ENCODE results near the gene SLC26A5.

The SLC26A5 gene

DNA sequence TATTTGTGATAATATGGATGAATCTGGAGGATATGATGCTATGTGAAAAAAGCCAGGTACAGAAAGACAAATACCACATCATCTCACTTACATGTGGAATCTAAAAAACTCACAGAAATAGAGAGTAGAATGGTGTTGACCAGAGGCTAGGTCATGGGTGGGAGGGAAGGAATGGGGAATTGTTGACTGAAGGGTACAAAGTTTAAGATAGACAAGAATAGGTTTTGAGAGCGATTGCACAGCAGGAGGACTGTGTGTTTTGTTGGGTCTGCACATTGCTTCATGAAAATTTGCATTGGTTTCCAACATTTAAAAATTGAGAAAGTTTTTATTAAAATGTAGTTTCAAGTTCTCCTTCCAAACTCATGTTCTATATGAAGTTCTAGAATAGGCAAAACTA lies 8.4 kb downstream of the SLC26A5 start:
- Histone ChIP-seq H3K9ac (ENCODE audit: low read length) (no peak overlapping the region), H3K36me3 (ENCODE audit: low read length) (no peaks in the 10 kb centered on the region), H2AFZ (ENCODE audit: low read depth, low read length, severe bottlenecking) (no peak overlapping the region), H3K9me3 (ENCODE audit: insufficient read depth, low read length) (no peaks in the 10 kb centered on the region), H3K27ac (ENCODE audit: low read depth, low read length) (no peak overlapping the region), H3K27me3 (ENCODE audit: low read length) (no peaks in the 10 kb centered on the region), H4K20me1 (ENCODE audit: low read depth, low read length) (no peaks in the 10 kb centered on the region), H3F3A (ENCODE audit: insufficient read depth) (no peaks in the 10 kb centered on the region), H3K4me2 (ENCODE audit: low read depth, low read length, poor library complexity, severe bottlenecking) (no peak overlapping the region), H3K4me3 (ENCODE audit: insufficient read depth, low read length, poor library complexity, severe bottlenecking) (no peak overlapping the region), H3K9me2 (replicated peaks; ENCODE audit: insufficient read depth, low read length) (0 out of 2 replicates have a peak, but pooled peaks cover 4% of the 10 kb centered on the region), H3K79me2 (ENCODE audit: insufficient read depth, low read length) (no peaks in the 10 kb centered on the region)
- TF ChIP-seq, protein P1, sequence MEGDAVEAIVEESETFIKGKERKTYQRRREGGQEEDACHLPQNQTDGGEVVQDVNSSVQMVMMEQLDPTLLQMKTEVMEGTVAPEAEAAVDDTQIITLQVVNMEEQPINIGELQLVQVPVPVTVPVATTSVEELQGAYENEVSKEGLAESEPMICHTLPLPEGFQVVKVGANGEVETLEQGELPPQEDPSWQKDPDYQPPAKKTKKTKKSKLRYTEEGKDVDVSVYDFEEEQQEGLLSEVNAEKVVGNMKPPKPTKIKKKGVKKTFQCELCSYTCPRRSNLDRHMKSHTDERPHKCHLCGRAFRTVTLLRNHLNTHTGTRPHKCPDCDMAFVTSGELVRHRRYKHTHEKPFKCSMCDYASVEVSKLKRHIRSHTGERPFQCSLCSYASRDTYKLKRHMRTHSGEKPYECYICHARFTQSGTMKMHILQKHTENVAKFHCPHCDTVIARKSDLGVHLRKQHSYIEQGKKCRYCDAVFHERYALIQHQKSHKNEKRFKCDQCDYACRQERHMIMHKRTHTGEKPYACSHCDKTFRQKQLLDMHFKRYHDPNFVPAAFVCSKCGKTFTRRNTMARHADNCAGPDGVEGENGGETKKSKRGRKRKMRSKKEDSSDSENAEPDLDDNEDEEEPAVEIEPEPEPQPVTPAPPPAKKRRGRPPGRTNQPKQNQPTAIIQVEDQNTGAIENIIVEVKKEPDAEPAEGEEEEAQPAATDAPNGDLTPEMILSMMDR (IDR thresholded peaks at IDR 0.05; ENCODE audit: insufficient read depth, low read length, poor library complexity, severe bottlenecking): no peak
- no peak for TF ChIP-seq EZH2phosphoT487 (conservative IDR thresholded peaks at IDR 0.05; ENCODE audit: low read length)

DNA sequence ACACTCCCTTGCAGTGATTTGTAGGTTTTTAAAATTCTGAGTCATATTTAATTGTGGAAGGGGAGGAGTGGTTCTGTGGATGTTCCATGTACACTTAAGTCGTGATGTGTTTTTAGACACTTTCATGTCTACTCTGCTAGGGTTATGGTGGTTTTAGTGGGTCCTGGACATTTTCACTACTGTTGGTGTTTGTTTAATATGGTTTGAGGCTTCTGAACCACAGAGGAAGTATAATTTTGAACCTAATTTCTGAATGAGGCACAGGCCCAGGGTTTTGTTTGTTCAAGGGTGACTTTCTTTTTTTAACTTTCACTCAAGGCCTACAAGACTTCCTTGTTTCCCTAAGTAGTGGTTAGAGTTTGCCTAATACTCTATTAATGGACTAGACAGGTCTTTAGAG lies 13.3 kb downstream of the SLC26A5 start:
- Histone ChIP-seq H3K79me2 (ENCODE audit: insufficient read depth, low read length) (no peaks in the 10 kb centered on the region), H3K27me3 (ENCODE audit: low read length) (no peaks in the 10 kb centered on the region), H3K9me3 (ENCODE audit: insufficient read depth, low read length) (no peaks in the 10 kb centered on the region), H2AFZ (ENCODE audit: low read depth, low read length, severe bottlenecking) (no peak overlapping the region), H4K20me1 (ENCODE audit: low read depth, low read length) (no peaks in the 10 kb centered on the region), H3K9ac (ENCODE audit: low read length) (no peak overlapping the region), H3F3A (ENCODE audit: insufficient read depth) (no peaks in the 10 kb centered on the region), H3K27ac (ENCODE audit: low read depth, low read length) (no peak overlapping the region), H3K4me2 (ENCODE audit: low read depth, low read length, poor library complexity, severe bottlenecking) (no peak overlapping the region), H3K9me2 (replicated peaks; ENCODE audit: insufficient read depth, low read length) (0 out of 2 replicates have a peak, but pooled peaks cover 4% of the 10 kb centered on the region), H3K36me3 (ENCODE audit: low read length) (no peaks in the 10 kb centered on the region), H3K4me3 (ENCODE audit: insufficient read depth, low read length, poor library complexity, severe bottlenecking) (no peak overlapping the region)
- TF ChIP-seq, protein P1 (IDR thresholded peaks at IDR 0.05; ENCODE audit: insufficient read depth, low read length, poor library complexity, severe bottlenecking): no peak
- no peak for TF ChIP-seq EZH2phosphoT487 (conservative IDR thresholded peaks at IDR 0.05; ENCODE audit: low read length)

DNA sequence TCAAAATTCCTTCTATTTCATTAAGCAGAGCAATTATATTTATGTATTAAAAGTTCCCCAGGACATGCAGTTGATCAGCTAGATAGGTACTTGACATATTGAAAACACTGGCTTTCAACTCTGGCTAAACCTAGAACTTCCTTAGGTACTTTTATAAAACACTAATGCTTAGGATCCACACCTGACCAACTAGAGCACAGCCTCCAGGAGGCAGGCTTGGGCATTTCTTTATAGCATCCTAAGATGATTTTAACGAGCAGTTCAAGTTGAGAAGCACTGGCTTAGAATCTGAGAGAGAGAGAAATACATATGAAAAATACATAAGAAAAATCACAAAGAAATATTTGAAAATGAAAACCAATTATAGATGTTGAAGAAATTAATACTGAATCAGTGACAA lies 20.8 kb downstream of the SLC26A5 start:
- H3K4me2 ChIP-seq (ENCODE audit: low read depth, low read length, poor library complexity, severe bottlenecking): no peak overlapping the region
- H2AFZ ChIP-seq (ENCODE audit: low read depth, low read length, severe bottlenecking): no peak overlapping the region
- no peak overlapping the region for H3K4me3 ChIP-seq (ENCODE audit: insufficient read depth, low read length, poor library complexity, severe bottlenecking)
- TF ChIP-seq EZH2phosphoT487 (conservative IDR thresholded peaks at IDR 0.05; ENCODE audit: low read length): no peak
- TF ChIP-seq, protein P1 (IDR thresholded peaks at IDR 0.05; ENCODE audit: insufficient read depth, low read length, poor library complexity, severe bottlenecking): no peak
- H3K9me3 ChIP-seq (ENCODE audit: insufficient read depth, low read length): no peaks in the 10 kb centered on the region
- H3K36me3 ChIP-seq (ENCODE audit: low read length): no peaks in the 10 kb centered on the region
- no peaks in the 10 kb centered on the region for H3F3A ChIP-seq (ENCODE audit: insufficient read depth)
- no peaks in the 10 kb centered on the region for H3K9me2 ChIP-seq (replicated peaks; ENCODE audit: insufficient read depth, low read length)
- no peaks in the 10 kb centered on the region for H3K27me3 ChIP-seq (ENCODE audit: low read length)
- no peaks in the 10 kb centered on the region for H3K79me2 ChIP-seq (ENCODE audit: insufficient read depth, low read length)
- H3K27ac ChIP-seq (ENCODE audit: low read depth, low read length): no peak overlapping the region
- no peaks in the 10 kb centered on the region for H4K20me1 ChIP-seq (ENCODE audit: low read depth, low read length)
- H3K9ac ChIP-seq (ENCODE audit: low read length): no peak overlapping the region
